HG02970 (cell line): ENCODE results near the gene TOM1.
"Not testable (repeated sequence)": the region's sequence is repeated elsewhere in the genome, so short reads cannot be mapped to it uniquely, and the experiment has no call there.

ENCODE experiments used
- ATAC-seq: cut with Tn5 transposase; IDR thresholded peaks from one replicate; pipeline ENCODE4 v1.9.1; 2021; ENCODE audit warnings: mild to moderate bottlenecking, moderate library complexity, moderate number of reproducible peaks; ENCODE audit not compliant: unreplicated experiment, low FRiP score

TOM1 gene

DNA sequence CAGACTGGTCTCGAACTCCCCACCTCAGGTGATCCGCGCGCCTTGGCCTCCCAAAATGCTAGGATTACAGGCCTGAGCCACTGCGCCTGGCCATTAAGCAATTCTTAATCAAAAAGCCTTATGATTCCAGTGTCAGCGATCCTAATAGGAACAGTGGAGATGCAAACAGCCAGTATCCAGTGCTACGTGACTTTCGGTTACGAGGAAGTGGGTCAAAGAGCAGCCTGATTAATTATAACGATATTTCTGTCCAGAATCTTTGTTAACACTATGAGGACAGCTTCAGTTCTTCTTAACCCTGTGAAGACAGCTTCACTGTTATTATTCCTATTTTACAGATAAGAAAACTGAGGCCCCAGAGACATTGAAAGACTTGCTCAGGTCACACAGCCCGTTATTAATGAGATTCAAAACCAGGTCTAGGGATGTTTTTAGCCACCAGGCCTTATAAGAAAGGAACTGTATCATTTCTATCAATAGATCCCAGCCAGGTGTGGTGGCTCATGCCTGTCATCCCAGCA lies 63.9 kb downstream of the TOM1 start:
- no peak for ATAC-seq

- ATAC-seq: not testable (repeated sequence)
Observed at GRCh38 chr22:35364230-35364629, 64.5 kb downstream of the TOM1 start.

GRCh38 chr22:35367331-35367886 lies 67.7 kb downstream of the TOM1 start:
- ATAC-seq: no peak

GRCh38 chr22:35368386-35368785 lies 68.7 kb downstream of the TOM1 start:
- no peak for ATAC-seq

- no peak for ATAC-seq
Observed at GRCh38 chr22:35369996-35370395, 70.3 kb downstream of the TOM1 start.

GRCh38 chr22:35373781-35374180 lies 74.1 kb downstream of the TOM1 start:
- ATAC-seq: no peak

- ATAC-seq: no peak
Observed at GRCh38 chr22:35375031-35375430, 75.3 kb downstream of the TOM1 start.

DNA sequence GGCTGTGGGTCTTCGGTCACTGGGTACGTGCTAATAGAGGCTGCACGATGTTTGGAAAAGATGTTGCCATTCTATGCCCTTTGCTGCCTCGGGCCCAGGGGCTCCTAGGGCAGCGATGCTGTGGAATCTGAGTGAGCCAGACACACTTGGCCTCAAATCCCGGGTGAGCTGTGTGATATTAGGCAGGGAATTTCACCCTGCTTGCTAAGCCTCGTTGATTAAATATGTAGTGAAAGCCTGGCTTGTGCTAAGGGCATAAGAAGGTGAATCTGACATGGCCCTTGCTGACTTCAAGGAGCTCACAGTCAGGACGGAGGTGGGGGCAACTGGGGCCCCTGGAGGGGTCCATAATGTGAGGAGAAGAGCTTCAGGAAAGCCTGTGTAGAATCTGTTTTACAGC lies 75.8 kb downstream of the TOM1 start:
- no peak for ATAC-seq

- peak; percentile 50 for ATAC-seq
Observed at GRCh38 chr22:35376728-35377472, 77.2 kb downstream of the TOM1 start.

DNA sequence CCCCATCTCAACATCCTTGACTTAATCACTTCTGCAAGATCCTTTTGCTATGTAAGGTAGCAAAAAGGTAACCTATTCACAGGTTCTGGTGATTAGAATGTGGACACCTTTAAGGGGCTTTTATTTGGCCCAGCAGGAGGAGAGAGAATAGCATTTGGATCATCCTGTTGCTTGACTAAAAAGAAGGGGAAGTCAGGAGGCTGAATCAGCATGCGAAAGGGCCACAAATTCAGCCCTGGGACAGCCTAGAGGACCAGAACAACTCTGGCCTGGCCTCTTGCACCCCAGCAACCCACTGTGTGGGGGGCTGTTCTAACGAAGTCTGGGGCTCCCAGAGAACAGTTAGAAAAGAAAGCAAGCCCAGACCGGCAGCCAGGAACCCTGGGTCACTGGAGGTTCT lies 78.0 kb downstream of the TOM1 start:
- ATAC-seq: no peak

DNA sequence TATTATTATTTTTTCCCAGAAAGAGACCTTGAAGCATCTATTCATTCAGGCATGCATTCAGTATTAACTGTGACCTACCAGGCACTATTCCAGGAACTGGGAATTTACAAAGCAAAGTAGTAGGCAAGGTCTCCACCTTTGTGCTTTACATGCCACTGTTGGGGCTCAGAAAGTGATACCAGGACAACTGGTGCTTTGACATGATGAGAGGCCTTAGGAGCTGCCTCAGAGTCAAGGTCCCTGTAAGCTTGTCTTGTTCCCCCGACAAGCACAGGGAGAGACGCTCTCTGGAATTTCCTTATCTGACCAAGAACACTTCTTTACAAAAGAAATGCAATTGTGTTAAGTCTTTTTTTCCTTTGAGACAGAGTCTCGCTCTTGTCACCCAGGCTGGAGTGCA lies 78.9 kb downstream of the TOM1 start:
- no peak for ATAC-seq

- ATAC-seq: no peak
Observed at GRCh38 chr22:35379146-35379993, 79.7 kb downstream of the TOM1 start.

DNA sequence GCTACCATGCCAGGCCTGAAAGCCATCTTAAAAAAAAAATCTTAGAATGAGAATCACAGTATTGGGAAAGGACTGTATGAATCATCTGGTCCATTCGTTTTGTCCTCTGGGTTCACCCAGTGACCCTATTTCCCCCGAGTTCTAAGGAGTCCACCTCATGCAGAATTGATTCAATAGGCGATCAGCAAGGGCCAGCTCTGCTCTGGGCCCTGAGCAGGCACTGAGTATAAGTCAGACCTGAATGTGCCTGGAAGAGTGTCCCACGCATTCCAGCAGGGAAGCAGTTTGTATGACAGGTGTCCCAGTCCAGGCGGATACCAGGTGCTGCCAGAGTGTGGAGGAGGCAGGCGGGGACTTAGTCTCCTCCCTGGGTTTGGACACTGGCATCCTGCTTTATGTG lies 80.3 kb downstream of the TOM1 start:
- ATAC-seq: no peak

DNA sequence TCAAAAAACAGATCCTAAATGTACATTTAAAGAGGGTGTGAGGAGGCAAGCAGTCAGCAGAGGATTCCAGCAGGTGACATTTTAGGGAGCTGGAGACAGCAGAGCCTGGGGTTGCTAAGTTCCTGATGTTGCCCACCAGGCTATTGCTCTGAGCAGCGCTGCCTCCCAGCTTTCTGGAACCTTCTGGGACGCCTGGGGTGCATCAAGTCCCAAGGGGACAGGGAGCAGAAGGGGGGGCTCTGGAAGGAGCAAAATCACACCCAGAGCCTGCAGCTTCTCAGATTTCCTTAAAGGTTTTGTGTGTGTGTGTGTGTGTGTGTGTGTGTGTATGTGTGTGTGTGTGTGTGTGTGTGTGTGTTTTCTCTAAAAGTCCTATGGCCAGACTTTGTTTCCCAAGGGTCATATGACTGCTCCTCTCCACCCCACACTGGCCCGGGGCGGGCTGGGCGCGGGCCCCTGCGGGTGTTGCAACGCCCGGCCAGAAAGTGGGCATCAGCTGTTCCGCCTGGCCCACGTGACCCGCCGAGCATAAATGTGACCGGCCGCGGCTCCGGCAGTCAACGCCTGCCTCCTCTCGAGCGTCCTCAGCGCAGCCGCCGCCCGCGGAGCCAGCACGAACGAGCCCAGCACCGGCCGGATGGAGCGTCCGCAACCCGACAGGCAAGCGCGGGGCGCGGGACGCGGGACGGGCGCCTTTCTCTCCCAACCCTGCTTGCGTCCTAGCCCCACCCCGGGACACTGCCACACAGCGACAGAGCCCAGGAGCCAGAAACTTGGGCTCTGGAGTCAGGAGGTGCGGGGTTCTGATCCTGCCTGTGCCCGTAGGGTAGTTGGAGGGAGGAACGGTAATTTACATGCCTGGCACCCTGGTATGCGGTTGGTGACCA lies 81.1 kb downstream of the TOM1 start, which contains the start of gene HMOX1:
TSS of gene HMOX1 (plus strand) at position 560 of the 887 bp plus-strand sequence. CDS start at position 638, 78 bp downstream.
- peak; percentile 49 for ATAC-seq

GRCh38 chr22:35381424-35382009 lies 81.8 kb downstream of the TOM1 start:
- no peak for ATAC-seq

DNA sequence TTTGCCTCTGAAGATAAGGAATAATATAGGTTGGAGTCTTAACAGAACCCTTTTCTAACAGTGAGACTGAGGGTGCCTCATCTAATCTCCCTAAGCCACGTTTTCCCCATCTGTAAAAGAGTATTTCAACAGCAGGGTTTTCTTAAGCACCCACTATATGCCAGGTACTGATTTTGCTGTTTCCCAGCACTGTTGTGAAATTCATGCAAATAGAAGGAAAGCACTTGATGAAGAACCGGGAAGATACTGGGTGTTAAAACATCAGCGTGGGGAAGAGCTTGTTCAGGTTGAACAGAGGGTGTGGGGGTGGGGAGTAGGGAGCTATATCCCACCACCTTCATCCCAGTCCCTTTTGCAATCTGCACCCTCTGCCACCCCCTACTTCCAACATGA lies 84.0 kb downstream of the TOM1 start:
- ATAC-seq: no peak

GRCh38 chr22:35384527-35384926 lies 84.8 kb downstream of the TOM1 start:
- ATAC-seq: no peak

DNA sequence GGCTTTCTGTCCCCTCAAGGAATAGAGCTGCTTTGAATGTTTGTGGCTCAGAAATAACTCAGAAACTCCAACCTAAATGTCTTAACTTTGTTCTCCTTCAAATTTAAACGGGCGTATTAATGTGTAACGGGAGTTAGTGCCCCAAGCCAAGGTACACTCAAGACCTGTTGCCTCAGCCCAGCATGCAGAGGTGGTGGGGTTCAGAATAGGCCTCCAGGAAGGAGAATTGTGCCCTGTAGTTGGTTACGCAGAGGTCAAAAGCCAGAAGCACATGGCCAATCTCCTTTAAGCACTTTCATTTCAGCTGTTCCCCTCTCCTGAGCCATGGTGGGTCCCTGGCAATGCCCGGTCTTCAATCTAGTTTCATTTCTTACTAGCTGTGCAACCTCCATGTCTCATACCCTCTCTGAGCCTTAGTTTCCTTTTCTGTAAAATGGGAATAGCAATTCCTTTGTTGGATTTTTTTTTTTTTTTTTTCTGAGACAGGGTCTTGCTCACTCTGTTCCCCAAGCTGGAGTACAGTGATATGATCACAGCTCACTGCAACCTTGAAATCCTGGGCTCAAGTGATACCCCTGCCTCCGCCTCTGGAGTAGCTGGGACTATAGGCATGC lies 85.4 kb downstream of the TOM1 start:
- no peak for ATAC-seq

- no peak for ATAC-seq
Observed at GRCh38 chr22:35386670-35387288, 87.1 kb downstream of the TOM1 start.
